ENCODE results near the gene MYCL.

Gene MYCL

DNA sequence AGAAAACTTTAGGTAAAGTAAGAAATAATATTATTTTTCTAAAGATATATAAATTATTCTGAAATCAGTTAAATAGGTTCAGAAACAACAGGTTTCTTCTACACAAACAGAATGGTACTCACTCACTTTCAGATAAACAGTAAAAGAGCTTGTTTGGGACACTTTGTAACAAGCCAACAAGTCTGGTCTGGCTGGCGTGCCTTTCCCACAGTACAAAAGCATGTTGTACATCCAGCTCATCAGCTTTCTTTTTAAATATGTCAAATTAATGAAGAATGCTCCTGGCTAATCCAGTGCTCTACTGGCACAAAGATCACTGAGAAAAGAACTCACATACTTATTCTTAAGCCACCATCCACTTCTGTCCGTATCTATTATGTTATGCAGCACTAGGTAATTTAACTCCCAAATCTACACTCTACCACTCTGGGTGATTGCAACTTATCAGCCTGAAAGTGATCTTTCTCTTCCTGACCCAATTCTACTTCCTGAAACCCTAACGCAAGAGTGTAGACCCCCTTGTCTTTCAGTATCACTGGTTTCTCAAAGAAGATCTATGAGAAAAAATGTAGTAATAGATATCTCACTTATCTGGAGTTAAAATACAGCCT is 51.0 kb downstream of the MYCL start:
- DNase-seq, result no peak

DNA sequence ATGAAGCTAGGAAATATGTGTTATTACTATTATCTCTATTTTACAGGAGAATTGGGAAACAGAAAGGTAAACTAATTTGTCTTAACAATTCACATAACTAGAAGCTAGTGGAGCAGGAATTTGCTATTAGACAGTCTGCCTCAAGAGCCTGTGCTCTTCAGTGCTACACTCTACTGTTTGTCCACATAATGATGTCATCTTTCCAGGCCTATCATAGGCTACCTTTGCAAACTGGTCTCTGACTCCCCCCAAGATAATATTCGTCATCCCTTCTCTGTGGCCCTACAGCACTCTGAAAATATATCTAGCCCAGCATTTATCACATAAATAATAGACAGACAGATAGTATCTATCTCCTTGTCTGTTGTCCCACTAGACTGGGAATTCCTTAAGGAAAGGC is 52.5 kb downstream of the MYCL start:
- peak; percentile 100 for DNase-seq

DNA sequence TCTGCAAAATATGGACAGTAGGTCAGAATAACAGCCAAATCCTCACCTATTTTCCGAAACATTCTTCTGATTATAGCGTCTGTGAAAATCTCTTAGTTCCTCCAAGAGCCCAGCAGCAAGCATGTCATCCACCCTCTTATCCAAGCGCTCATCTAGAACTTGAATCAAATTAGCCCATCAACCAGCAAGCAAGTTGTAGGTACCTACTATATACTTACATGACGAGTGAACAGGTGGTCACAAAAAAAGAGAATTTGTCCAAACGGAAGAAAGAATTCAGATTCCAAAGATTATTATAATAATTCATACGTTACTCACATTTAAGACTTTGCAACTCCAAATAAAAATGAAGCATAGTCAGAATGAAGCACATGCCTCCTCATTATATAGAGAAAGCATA is 53.8 kb downstream of the MYCL start:
- no peak for DNase-seq

DNA sequence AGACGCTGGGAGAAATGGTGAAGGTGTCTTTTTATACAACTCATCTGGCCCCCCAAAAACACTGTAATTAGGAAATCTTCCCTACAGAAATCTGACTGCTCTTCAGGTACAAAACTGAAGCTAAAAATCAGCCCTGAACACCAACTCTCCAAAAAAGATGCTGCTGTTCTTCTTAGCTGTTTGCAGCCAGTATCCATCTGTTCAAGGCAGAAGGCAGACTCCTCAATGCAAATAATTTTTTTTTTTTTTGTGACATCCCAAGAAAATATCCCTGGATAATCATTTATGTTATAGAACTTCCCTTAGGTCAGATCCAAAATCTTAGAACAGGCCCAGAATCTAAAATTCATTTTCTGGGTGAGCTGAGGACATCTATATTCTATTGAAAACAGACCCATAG is 54.9 kb downstream of the MYCL start:
- DNase-seq, result no peak

DNA sequence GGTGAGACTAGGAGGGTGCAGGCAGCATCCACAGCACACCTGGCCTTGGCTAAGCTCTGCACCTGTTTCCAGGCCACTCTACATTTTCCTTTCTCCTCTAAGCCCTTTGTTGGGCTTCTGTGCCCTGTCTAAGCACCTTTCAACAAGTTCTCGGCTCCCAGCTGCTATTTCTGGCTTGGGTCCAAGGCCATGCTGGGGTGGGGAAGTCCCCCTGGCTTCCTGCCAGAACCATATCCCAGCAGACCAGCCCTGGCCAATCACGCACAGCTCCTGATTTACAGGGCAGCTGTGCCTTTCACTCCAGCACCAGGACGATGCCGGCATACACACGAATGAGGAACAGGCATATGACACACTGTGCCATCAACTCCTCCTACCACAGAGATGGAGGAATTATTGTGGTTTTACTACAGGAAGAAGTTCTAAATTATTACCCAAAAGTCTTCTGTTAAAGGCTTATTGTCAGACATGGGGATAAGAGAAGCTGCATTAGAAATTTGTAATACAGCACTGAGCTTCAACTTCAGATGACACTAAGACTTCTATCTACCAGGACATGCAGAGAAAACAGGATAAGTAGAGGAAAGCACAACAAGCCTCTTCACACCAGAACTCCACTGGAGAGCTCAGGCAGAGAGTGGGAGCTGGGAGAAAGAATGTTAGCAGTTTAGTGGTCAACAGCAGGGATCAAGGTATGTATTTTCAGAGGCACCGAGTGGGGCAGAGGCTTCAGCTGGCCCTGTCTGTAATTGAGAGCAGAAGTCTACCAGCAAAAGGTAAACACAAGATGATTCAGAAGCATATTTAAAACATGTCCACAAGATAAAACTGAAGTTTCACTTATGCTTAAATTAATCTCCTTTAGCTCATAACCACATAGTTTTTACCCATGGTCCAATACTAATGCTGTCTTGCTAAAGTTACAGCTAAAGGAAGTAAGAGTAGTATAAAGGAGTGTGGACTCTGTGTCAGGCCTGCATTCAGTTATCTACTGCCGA is 55.8 kb downstream of the MYCL start:
- peak; percentile 100 for DNase-seq
